G401 (cell line): ENCODE data around the gene METAP1. TPM values are rescaled to one million over a fixed set of nuclear protein-coding genes. Genes with fewer than 3 reads are reported as not detected.
"Not testable (repeated sequence)": the region's sequence is repeated elsewhere in the genome, so short reads cannot be mapped to it uniquely, and the experiment has no call there.

Experiments
- DNase-seq: peaks from one replicate; pipeline ENCODE4 v3.0.0-alpha.2; 2015; ENCODE audit warnings: low spot score
- in situ Hi-C: cut with HindIII; loops from 2 replicates; pipeline ENCODE4 v1.10.0; 2016; ENCODE audit warnings: low sequenced_read_pairs, mixed read lengths
- total RNA-seq: library from RNA; depleted of rRNA; stranded (reverse); fragments of >200 nt; shearing (Covaris generic); gene quantifications from 2 replicates; pipeline ENCODE4 v1.2.3, GENCODE V29; 2014

The METAP1 gene
- total RNA-seq, 1 experiment from 2014 or later, result 48.9 TPM

DNA sequence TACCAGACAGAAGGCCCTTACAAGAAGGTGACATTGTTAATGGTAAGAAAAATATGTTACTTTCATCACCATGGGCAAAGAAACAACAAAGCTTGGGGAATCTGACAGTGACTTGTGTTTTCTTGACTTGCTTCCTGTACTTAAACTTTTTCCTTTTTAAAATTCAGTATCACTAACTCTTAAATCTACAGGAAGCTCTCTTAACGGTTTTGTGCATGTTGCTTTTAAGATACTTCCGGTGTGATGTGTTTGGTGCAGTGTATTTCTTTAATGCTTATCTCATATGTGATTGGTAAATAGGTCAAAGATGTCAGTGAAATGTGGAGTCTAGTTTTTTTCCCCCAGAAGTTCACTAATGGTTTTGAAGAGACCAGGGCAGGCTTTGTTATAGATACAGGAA, 47.8 kb downstream of the METAP1 start:
- DNase-seq, result no peak
- in situ Hi-C loops, result no loop called here

GRCh38 chr4:99047710-99048109, 52.2 kb downstream of the METAP1 start:
- in situ Hi-C loops, result no loop called here
- no peak for DNase-seq

- in situ Hi-C loops, result no loop called here
- no peak for DNase-seq
These were observed 57.4 kb downstream of the METAP1 start for GRCh38 chr4:99052902-99053301.

DNA sequence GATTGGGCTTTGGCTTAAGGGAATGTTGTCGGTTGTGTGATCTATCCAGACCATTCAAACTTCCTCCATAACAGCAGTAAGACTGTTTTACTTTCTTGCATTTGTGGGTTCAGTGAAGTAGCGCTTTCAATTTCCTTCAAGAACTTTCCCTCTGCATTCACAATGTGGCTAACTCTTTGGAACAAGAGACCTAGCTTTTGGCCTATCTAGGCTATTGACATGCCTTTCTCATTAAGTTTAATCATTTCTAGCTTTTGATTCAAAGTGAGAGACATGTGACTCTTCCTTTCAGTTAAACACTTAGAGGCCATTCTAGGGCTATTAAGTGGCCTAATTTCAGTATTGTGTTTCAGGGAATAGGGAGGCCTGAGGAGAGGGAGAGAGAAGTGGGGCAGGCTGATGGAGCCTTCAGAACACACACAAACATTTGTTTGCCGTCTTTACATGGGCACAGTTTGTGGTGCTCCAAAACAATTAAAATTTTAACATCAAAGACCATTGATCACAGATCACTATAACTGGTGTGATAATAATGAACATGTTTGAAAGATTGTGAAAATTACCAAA, 59.0 kb downstream of the METAP1 start:
- in situ Hi-C loops, result no loop called here
- no peak for DNase-seq

GRCh38 chr4:99058228-99058627, 62.7 kb downstream of the METAP1 start:
- in situ Hi-C loops, result no loop called here
- no peak for DNase-seq

DNA sequence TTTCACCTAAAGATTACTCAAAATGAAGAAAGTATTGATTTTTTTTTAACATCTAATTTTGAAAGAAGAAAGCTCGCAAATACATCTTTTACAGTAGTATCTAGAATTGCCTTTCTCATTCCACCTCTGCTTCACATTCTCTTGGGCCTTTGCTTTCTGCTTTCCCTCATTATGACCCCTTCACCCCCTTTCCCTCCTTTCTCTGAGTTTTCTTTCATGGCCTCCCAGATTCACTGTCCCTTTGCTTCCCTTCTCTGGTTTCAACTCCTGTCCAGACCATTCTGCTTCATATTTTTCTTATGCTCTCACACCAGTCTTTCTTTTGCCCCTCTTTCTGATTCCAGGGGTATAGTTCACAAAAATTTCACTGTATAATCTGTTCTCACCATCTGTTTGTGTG, 64.0 kb downstream of the METAP1 start:
- DNase-seq, result no peak
- in situ Hi-C loops, result no loop called here

DNA sequence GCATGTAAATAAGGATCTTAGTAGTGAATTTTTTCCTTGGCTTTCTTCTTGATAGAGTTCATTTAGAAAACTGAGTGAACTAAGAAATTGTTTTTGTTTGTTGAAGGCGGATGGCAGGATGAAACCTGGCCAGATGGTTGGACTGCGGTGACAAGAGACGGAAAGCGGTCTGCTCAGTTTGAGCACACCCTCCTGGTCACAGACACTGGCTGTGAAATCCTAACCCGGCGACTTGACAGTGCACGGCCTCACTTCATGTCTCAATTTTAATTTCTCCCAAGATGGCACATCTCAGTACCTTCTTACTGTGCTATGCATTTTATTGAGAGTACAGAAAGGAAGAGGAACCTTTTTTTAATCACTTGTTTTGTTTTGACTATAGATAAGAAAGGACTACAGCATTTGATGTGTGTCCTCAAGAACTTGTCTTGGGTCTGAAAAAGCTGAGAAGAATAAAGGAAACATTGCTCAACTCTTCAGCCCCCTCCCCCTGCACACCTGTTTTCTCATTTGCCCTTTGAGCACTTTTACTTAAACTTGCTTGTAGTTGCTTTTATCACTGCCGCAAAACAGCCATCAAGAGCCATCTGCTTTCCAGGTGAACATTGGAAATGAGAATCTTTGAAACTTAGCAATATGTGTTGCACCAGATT, 65.7 kb downstream of the METAP1 start:
- in situ Hi-C loops, result no loop called here
- no peak for DNase-seq

- no peak for DNase-seq
- in situ Hi-C loops, result no loop called here
These were observed 66.6 kb downstream of the METAP1 start for GRCh38 chr4:99062120-99062519.

DNA sequence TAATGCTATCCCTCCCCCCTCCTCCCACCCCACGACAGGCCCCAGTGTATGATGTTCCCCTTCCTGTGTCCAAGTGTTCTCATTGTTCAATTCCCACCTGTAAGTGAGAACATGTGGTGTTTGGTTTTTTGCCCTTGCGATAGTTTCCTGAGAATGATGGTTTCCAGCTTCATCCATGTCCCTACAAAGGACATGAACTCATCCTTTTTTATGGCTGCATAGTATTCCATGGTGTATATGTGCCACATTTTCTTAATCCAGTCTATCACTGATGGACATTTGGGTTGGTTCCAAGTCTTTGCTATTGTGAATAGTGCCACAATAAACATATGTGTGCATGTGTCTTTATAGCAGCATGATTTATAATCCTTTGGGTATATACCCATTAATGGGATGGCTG, 70.0 kb downstream of the METAP1 start:
- DNase-seq, in situ Hi-C loops: not testable (repeated sequence)

DNA sequence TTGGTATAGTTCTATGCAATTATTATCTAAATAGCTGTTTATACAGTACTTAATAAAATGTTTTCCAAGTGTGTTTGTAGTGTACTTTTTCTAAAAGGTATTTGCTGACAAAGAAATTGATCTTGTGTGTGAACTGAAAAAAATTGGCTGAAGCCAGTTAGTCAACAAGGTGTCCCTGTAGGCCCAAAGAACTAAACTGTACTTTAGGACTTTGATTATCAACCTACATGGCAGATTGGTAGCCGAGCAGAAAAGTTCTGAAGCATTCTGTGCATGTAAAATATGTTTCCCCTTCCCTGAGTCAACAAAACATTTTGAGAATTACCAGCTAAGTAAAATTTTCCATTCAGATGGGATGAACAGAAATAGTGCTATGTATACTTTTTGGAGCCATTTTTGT, 72.1 kb downstream of the METAP1 start:
- DNase-seq, result no peak
- in situ Hi-C loops, result no loop called here

- DNase-seq, result no peak
- in situ Hi-C loops, result no loop called here
These were observed 75.6 kb downstream of the METAP1 start for GRCh38 chr4:99071159-99071558.

DNA sequence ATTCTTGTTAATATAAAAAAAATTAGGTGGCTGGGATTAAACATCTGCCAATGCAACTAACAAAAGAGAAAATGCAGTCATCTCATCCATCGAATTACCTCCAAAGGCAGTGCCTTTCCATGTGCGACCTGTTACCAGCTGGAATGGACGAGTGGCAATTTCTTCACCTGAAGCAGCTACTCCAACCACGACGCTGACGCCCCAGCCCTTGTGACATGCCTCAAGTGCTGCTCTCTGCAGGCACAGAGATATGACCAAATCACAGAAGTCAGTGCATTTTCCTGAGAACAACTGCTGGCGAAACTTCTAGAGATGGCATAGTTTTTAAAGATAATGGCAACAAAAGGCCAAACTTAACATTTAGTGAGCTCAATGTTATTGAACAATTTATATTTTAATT, 79.3 kb downstream of the METAP1 start:
- in situ Hi-C loops, result no loop called here
- DNase-seq, result no peak

- no peak for DNase-seq
- in situ Hi-C loops, result no loop called here
These were observed 80.9 kb downstream of the METAP1 start for GRCh38 chr4:99076292-99076976.

DNA sequence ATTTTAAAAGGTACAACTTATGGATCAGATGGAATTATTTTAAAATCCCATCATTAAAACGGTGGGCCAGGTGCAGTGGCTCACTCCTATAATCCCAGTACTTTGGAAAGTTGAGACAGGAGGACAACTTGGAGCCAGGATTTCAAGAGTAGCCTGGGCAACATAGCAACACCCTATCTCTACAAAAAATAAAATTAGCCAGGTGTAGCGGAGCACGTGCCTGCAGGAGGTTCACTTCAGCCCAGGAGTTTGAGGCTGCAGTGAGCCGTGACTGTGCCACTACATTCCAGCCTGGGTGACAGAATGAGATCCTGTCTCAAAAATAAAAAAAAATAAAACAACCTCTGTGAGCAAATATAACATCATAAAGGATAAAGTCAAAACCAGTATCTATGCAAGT, 81.7 kb downstream of the METAP1 start:
- no peak for DNase-seq

GRCh38 chr4:99078336-99078735, 82.8 kb downstream of the METAP1 start:
- in situ Hi-C loops, result no loop called here
- no peak for DNase-seq

More for the DNA sequence above, 81.7 kb downstream of the METAP1 start:
- in situ Hi-C loops, result no loop called here

- DNase-seq, result no peak
- in situ Hi-C loops, result no loop called here
These were observed 83.6 kb downstream of the METAP1 start for GRCh38 chr4:99078931-99079624.

- no peak for DNase-seq
- in situ Hi-C loops, result no loop called here
These were observed 84.2 kb downstream of the METAP1 start for GRCh38 chr4:99079625-99080295.

GRCh38 chr4:99080869-99081268, 85.3 kb downstream of the METAP1 start:
- in situ Hi-C loops, result not testable (repeated sequence)

GRCh38 chr4:99082192-99082591, 86.7 kb downstream of the METAP1 start:
- in situ Hi-C loops, result no loop called here
- no peak for DNase-seq

More at GRCh38 chr4:99080869-99081268, 85.3 kb downstream of the METAP1 start:
- DNase-seq, result not testable (repeated sequence)

- in situ Hi-C loops, result no loop called here
- no peak for DNase-seq
These were observed 89.1 kb downstream of the METAP1 start for GRCh38 chr4:99084595-99084994.
